ENCODE results near the gene LMX1B.

The LMX1B gene

DNA sequence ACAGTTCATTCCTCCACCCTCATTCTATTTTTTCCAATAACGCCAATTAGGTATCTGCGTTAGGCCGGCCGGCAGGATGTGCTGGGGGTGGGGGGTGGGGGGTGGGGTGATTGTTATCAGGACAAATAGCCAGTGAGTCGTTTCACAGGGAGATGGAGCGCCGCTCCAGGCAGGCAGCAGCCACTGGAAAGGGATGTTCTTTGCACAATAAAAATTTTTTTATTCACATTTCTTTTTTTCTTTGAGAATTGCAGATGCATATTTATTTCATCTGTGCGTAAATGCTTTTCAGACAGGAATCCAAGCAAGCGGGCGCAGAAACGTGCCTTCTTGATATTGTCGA, 4.1 kb downstream of the LMX1B start:
- no peak overlapping the region for H3K14ac ChIP-seq (ENCODE audit: low read length)
- no peak overlapping the region for H4K8ac ChIP-seq (ENCODE audit: low read depth, low read length)
- no peak overlapping the region for H3K4me3 ChIP-seq (ENCODE audit: low read length in 2 of 2)
- H3K9ac ChIP-seq (ENCODE audit: low read depth, low read length, poor library complexity) = no peak overlapping the region
- no peak overlapping the region for H2BK12ac ChIP-seq (ENCODE audit: low read length)
- peaks cover 0 to 3% of the 10 kb centered on the region in 2 donors for H3K9me3 ChIP-seq (replicated peaks in 1 of 2; ENCODE audit: control insufficient read depth in 2 of 2, insufficient read depth in 1 of 2, low read depth in 1 of 2, low read length in 2 of 2)
- no peak for DNase-seq (ENCODE audit: low spot score)
- no peak overlapping the region for H4K91ac ChIP-seq (ENCODE audit: low read depth, low read length, poor library complexity)
- H3K27me3 ChIP-seq (ENCODE audit: control insufficient read depth in 3 of 3, insufficient read depth in 3 of 3, low read depth in 1 of 3, low read length in 3 of 3) = peaks cover 82 to 99% (median 93%) of the 10 kb centered on the region in 3 experiments
- peaks cover 3 to 6% of the 10 kb centered on the region in 2 donors for H3K4me1 ChIP-seq (ENCODE audit: control insufficient read depth in 2 of 2, insufficient read depth in 1 of 2, low read depth in 1 of 2, low read length in 2 of 2)
- no peak overlapping the region for H2AK5ac ChIP-seq (ENCODE audit: low read depth, low read length)
- no peaks in the 10 kb centered on the region for H3K36me3 ChIP-seq (replicated peaks in 1 of 2; ENCODE audit: control insufficient read depth in 2 of 2, insufficient read depth in 2 of 2, low read length in 2 of 2)
- H3K4ac ChIP-seq (ENCODE audit: low read length) = no peak overlapping the region
- H3K4me2 ChIP-seq (ENCODE audit: insufficient read depth, low read length, poor library complexity, severe bottlenecking) = no peak overlapping the region
- no peak overlapping the region for H2BK120ac ChIP-seq (ENCODE audit: low read depth, low read length)
- H3K79me1 ChIP-seq (ENCODE audit: low read depth, low read length) = no peaks in the 10 kb centered on the region
- no peak overlapping the region for H2AFZ ChIP-seq (ENCODE audit: low read length)
- no CpG with 5 or more reads among the region's 12 CpGs for WGBS, 2 donors (ENCODE audit: extremely low coverage in 2 of 2, insufficient read length in 2 of 2, insufficient replicate concordance in 1 of 2)
- no peak overlapping the region for H3K18ac ChIP-seq (ENCODE audit: low read length)
- no peak overlapping the region for H3K23ac ChIP-seq (ENCODE audit: low read depth, low read length, poor library complexity)
- H2BK15ac ChIP-seq (ENCODE audit: low read length) = no peak overlapping the region
- H2BK5ac ChIP-seq (ENCODE audit: low read length) = no peak overlapping the region
- no peak overlapping the region for H3K27ac ChIP-seq (replicated peaks; ENCODE audit: low read length)

DNA sequence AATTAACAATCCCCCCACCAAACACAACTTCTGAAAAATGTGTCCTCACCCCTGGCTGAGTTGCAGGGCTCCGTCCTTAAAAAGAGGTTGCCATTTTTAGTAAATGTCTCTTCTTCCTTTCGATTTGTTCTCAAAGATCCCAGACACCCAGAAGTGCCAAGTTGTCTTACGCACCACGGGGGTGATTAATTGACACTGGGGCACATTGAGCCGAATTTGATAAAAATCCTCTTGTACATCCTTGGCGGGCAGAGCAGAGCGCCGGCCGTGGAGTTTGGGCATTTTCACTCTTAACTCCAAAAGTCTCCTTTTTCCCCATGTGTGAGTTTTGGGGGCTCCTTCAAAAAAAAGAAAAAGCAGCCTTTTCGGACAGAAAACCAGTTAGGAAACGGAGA, 4.5 kb downstream of the LMX1B start:
- DNase-seq (ENCODE audit: low spot score) = no peak
- Histone ChIP-seq H2BK120ac (ENCODE audit: low read depth, low read length) (no peak overlapping the region), H3K36me3 (replicated peaks in 1 of 2; ENCODE audit: control insufficient read depth in 2 of 2, insufficient read depth in 2 of 2, low read length in 2 of 2) (no peaks in the 10 kb centered on the region), H3K4ac (ENCODE audit: low read length) (no peak overlapping the region), H3K4me1 (ENCODE audit: control insufficient read depth in 2 of 2, insufficient read depth in 1 of 2, low read depth in 1 of 2, low read length in 2 of 2) (peaks cover 3 to 6% of the 10 kb centered on the region in 2 donors), H3K4me2 (ENCODE audit: insufficient read depth, low read length, poor library complexity, severe bottlenecking) (no peak overlapping the region), H3K9ac (ENCODE audit: low read depth, low read length, poor library complexity) (no peak overlapping the region), H2BK12ac (ENCODE audit: low read length) (no peak overlapping the region), H2AK5ac (ENCODE audit: low read depth, low read length) (no peak overlapping the region), H3K79me1 (ENCODE audit: low read depth, low read length) (no peaks in the 10 kb centered on the region), H3K14ac (ENCODE audit: low read length) (no peak overlapping the region), H4K91ac (ENCODE audit: low read depth, low read length, poor library complexity) (no peak overlapping the region), H3K4me3 (ENCODE audit: low read length in 2 of 2) (no peak overlapping the region), H3K23ac (ENCODE audit: low read depth, low read length, poor library complexity) (no peak overlapping the region), H2BK5ac (ENCODE audit: low read length) (no peak overlapping the region), H4K8ac (ENCODE audit: low read depth, low read length) (no peak overlapping the region), H3K18ac (ENCODE audit: low read length) (no peak overlapping the region), H3K9me3 (replicated peaks in 1 of 2; ENCODE audit: control insufficient read depth in 2 of 2, insufficient read depth in 1 of 2, low read depth in 1 of 2, low read length in 2 of 2) (peaks cover 0 to 3% of the 10 kb centered on the region in 2 donors), H3K27ac (replicated peaks; ENCODE audit: low read length) (no peak overlapping the region), H2BK15ac (ENCODE audit: low read length) (no peak overlapping the region), H3K27me3 (ENCODE audit: control insufficient read depth in 3 of 3, insufficient read depth in 3 of 3, low read depth in 1 of 3, low read length in 3 of 3) (peaks cover 82 to 99% (median 93%) of the 10 kb centered on the region in 3 experiments), H2AFZ (ENCODE audit: low read length) (peak overlapping the region; percentile 72)
- no CpG with 5 or more reads among the region's 11 CpGs for WGBS, 2 donors (ENCODE audit: extremely low coverage in 2 of 2, insufficient read length in 2 of 2, insufficient replicate concordance in 1 of 2)

DNA sequence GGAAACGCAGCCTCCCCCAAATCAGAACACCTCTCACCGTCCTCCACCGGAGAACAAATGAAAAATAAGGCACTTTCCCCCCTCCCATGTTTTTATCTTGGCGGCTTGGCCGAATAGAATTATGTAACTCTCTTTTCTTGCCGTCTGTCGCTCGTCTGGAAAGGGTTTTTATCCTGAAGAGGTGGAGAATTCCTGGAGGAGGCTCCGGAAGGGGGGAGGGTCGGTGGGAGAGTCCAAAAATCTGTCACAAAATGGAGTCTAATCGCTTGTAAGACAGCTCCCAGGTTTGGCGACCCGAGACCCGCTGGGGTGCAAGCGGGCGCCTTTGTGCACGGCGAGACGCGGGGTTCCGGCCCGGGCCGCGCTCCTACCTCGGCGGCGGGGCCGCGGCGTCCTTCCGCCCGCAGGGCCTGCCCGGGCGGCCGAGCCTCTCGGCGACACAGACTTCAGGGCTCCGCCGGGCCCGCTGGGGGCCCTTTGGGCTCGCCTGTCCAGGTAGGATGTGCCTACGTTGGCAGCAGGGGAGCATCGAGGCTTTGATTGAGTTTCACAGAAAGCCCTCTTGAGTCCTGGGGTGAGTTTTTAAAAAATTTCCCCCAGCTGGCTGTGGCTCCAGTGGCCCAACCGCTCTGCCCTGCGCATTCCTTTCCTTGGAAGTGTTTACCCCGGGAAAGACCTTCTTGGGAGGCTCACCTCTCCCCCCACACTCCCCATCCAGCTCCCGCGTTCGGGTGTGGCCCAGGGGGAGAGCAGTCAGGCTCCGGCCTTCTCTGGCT, 5.0 kb downstream of the LMX1B start:
- H3K14ac ChIP-seq (ENCODE audit: low read length) = no peak overlapping the region
- no peak overlapping the region for H2BK15ac ChIP-seq (ENCODE audit: low read length)
- peak overlapping the region; percentile 65 for H2AK5ac ChIP-seq (ENCODE audit: low read depth, low read length)
- no peak overlapping the region for H2BK5ac ChIP-seq (ENCODE audit: low read length)
- H4K91ac ChIP-seq (ENCODE audit: low read depth, low read length, poor library complexity) = no peak overlapping the region
- H3K4me2 ChIP-seq (ENCODE audit: insufficient read depth, low read length, poor library complexity, severe bottlenecking) = no peak overlapping the region
- no peaks in the 10 kb centered on the region for H3K36me3 ChIP-seq (replicated peaks in 1 of 2; ENCODE audit: control insufficient read depth in 2 of 2, insufficient read depth in 2 of 2, low read length in 2 of 2)
- no peaks in the 10 kb centered on the region for H3K79me1 ChIP-seq (ENCODE audit: low read depth, low read length)
- H3K4me1 ChIP-seq (ENCODE audit: control insufficient read depth in 2 of 2, insufficient read depth in 1 of 2, low read depth in 1 of 2, low read length in 2 of 2) = peaks cover 6 to 9% of the 10 kb centered on the region in 2 donors
- peaks cover 86 to 99% (median 96%) of the 10 kb centered on the region in 3 experiments for H3K27me3 ChIP-seq (ENCODE audit: control insufficient read depth in 3 of 3, insufficient read depth in 3 of 3, low read depth in 1 of 3, low read length in 3 of 3)
- H3K18ac ChIP-seq (ENCODE audit: low read length) = peak overlapping the region; percentile 68
- H3K4ac ChIP-seq (ENCODE audit: low read length) = no peak overlapping the region
- H3K9ac ChIP-seq (ENCODE audit: low read depth, low read length, poor library complexity) = no peak overlapping the region
- no peak overlapping the region for H4K8ac ChIP-seq (ENCODE audit: low read depth, low read length)
- H3K9me3 ChIP-seq (replicated peaks in 1 of 2; ENCODE audit: control insufficient read depth in 2 of 2, insufficient read depth in 1 of 2, low read depth in 1 of 2, low read length in 2 of 2) = peaks cover 0 to 3% of the 10 kb centered on the region in 2 donors
- no peak overlapping the region for H3K27ac ChIP-seq (replicated peaks; ENCODE audit: low read length)
- WGBS, 2 donors (ENCODE audit: extremely low coverage in 2 of 2, insufficient read length in 2 of 2, insufficient replicate concordance in 1 of 2) = no CpG with 5 or more reads among the region's 50 CpGs
- DNase-seq (ENCODE audit: low spot score) = no peak
- peak overlapping the region; percentile 40 for H3K23ac ChIP-seq (ENCODE audit: low read depth, low read length, poor library complexity)
- H3K4me3 ChIP-seq (ENCODE audit: low read length in 2 of 2) = no peak overlapping the region
- H2AFZ ChIP-seq (ENCODE audit: low read length) = peak overlapping the region; percentile 72
- no peak overlapping the region for H2BK120ac ChIP-seq (ENCODE audit: low read depth, low read length)
- H2BK12ac ChIP-seq (ENCODE audit: low read length) = no peak overlapping the region

- H2BK120ac ChIP-seq (ENCODE audit: low read depth, low read length) = no peak overlapping the region
- no peaks in the 10 kb centered on the region for H3K79me1 ChIP-seq (ENCODE audit: low read depth, low read length)
- H2BK15ac ChIP-seq (ENCODE audit: low read length) = no peak overlapping the region
- DNase-seq (ENCODE audit: low spot score) = no peak
- peaks cover 8 to 12% of the 10 kb centered on the region in 2 donors for H3K4me1 ChIP-seq (ENCODE audit: control insufficient read depth in 2 of 2, insufficient read depth in 1 of 2, low read depth in 1 of 2, low read length in 2 of 2)
- H3K36me3 ChIP-seq (replicated peaks in 1 of 2; ENCODE audit: control insufficient read depth in 2 of 2, insufficient read depth in 2 of 2, low read length in 2 of 2) = no peaks in the 10 kb centered on the region
- no peak overlapping the region for H4K8ac ChIP-seq (ENCODE audit: low read depth, low read length)
- H2BK5ac ChIP-seq (ENCODE audit: low read length) = no peak overlapping the region
- peak overlapping the region; percentile 65 for H2AK5ac ChIP-seq (ENCODE audit: low read depth, low read length)
- peak overlapping the region; percentile 40 for H3K23ac ChIP-seq (ENCODE audit: low read depth, low read length, poor library complexity)
- H3K4ac ChIP-seq (ENCODE audit: low read length) = no peak overlapping the region
- no CpG with 5 or more reads among the region's 10 CpGs for WGBS, 2 donors (ENCODE audit: extremely low coverage in 2 of 2, insufficient read length in 2 of 2, insufficient replicate concordance in 1 of 2)
- H3K4me2 ChIP-seq (ENCODE audit: insufficient read depth, low read length, poor library complexity, severe bottlenecking) = no peak overlapping the region
- H3K27ac ChIP-seq (replicated peaks; ENCODE audit: low read length) = no peak overlapping the region
- H2AFZ ChIP-seq (ENCODE audit: low read length) = no peak overlapping the region
- H3K14ac ChIP-seq (ENCODE audit: low read length) = no peak overlapping the region
- peak overlapping the region; percentile 68 for H3K18ac ChIP-seq (ENCODE audit: low read length)
- peaks cover 0 to 3% of the 10 kb centered on the region in 2 donors for H3K9me3 ChIP-seq (replicated peaks in 1 of 2; ENCODE audit: control insufficient read depth in 2 of 2, insufficient read depth in 1 of 2, low read depth in 1 of 2, low read length in 2 of 2)
- H2BK12ac ChIP-seq (ENCODE audit: low read length) = no peak overlapping the region
- no peak overlapping the region for H3K4me3 ChIP-seq (ENCODE audit: low read length in 2 of 2)
- H3K9ac ChIP-seq (ENCODE audit: low read depth, low read length, poor library complexity) = no peak overlapping the region
- no peak overlapping the region for H4K91ac ChIP-seq (ENCODE audit: low read depth, low read length, poor library complexity)
- peaks cover 83 to 99% (median 99%) of the 10 kb centered on the region in 3 experiments for H3K27me3 ChIP-seq (ENCODE audit: control insufficient read depth in 3 of 3, insufficient read depth in 3 of 3, low read depth in 1 of 3, low read length in 3 of 3)
Observed at GRCh38 chr9:126619361-126620135, 5.8 kb downstream of the LMX1B start.
